HG02759 (cell line): ENCODE results near the gene CHST2.

Experiments
- ATAC-seq: cut with Tn5 transposase; IDR thresholded peaks from one replicate; pipeline ENCODE4 v1.9.1; 2021; ENCODE audit warnings: mild to moderate bottlenecking, moderate library complexity; ENCODE audit not compliant: unreplicated experiment

Gene CHST2

GRCh38 chr3:143165211-143165610, 45.6 kb downstream of the CHST2 start:
- peak; percentile 24 for ATAC-seq

GRCh38 chr3:143165612-143166285, 46.2 kb downstream of the CHST2 start:
- peak; percentile 83 for ATAC-seq

DNA sequence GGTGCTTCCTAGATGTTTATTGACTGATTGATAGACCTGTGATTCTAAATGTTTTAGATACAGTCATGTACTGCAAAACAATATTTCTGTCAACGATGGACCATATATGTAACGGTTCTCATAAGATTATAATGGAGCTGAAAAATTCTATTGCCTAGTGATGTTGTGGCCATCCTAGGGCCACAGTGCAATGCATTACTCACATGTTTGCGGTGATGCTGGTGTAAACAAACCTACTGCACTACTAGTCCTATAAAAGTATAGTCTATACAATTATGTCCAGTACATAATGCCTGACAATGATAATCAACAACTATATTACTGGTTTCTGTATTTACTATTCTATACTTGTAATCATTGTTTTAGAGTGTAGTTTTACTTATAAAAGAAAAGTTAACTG, 46.8 kb downstream of the CHST2 start:
- no peak for ATAC-seq

- ATAC-seq = no peak
Observed at GRCh38 chr3:143167969-143168854, 48.6 kb downstream of the CHST2 start.

DNA sequence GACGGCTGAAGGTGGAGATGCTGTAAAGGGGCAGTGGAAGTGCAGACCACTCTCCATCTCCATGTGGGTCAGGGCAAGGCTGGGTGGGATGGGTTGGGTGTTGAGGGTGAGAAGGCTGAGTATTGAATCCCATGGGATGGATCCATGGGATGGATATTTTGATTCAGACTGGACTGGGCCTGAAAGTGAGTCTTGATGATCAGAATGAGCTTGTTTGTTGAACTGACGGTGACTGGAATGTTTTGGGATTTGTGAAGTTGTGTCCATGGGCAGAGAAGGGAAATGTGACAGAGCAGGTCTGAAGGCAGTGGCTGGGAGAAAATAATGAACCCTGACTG, 49.3 kb downstream of the CHST2 start:
- ATAC-seq = no peak

- no peak for ATAC-seq
Observed at GRCh38 chr3:143170074-143170473, 50.5 kb downstream of the CHST2 start.

- peak; percentile 22 for ATAC-seq
Observed at GRCh38 chr3:143170676-143171075, 51.1 kb downstream of the CHST2 start.

DNA sequence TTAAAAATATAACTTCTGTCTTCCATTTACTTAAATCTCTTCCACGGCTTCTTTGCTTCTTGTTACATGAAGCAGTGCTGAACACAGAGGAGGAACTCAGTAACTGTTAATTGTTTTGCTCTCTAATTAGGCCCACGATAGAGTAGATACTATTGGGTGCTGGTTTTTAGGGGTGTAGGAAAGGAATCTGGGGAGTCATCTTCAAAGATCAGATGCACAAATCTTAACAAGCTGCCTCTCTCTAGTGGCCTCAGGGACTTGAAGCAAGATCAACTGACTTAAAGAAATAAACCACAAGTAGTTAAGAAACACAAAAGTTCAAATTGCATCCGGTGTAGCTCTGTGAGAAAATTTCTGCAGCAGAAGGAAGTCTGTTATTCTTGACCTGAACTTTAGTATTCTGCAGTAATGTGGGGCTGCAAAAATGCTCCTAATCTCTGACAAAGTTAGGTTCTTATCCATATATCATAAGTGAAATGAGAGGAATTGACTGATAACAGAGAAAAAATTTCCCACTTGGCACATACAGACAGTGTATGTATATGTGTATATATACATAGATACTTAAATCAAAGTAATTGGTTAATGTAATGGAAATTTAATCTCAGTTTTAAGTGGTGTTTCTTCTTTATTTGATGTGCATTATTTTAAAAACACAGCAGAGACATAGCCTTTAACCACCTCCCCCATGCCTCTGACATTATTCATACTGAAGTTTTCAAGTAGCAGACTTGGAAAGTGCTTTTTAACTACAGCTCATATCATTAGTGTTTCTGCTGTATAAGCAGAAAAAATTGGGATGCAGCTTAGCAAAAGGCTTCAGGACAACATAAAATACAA, 51.8 kb downstream of the CHST2 start:
- peak; percentile 75 for ATAC-seq

- ATAC-seq = no peak
Observed at GRCh38 chr3:143172062-143172794, 52.7 kb downstream of the CHST2 start.

DNA sequence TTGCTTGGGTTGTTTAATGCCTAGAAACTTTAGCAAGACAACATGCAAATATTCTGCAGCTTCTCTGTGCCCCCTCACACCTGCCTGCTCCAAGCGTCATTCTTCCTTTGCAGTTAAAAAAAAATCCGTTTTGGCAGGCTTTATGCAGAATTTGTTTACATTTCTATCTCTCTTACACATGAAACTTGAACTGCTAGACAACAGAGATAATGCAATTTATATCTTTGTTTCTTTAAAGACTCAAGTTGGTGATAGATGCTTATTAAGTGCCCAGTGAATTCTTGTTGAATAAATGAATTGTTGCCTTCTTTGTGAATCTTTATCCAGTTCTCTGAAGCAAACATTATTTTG, 53.2 kb downstream of the CHST2 start:
- no peak for ATAC-seq

DNA sequence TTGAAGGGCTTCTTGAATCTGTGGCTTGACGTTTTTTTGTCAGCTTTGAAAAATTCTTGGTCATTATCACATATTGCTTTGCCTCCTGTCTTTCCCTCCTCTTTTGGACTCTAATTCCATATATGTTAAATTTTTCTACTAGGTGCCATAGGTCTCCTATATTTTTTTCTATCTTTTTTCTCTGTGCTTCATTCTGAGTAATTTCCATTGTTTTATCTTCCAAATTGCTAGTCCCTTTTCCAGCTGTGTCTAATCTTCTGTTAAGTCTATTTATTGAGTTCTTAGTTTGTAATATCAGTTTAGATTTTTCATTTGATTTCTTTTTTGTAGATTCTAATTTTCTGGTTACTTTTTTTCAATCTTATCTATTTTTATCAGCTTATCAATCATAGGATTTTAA, 53.7 kb downstream of the CHST2 start:
- ATAC-seq = no peak
